OCI-LY1 (cell line): ENCODE measurements around the gene NUDT17.

Source experiments
- CTCF ChIP-seq: fragments of 200-600 bp; sonication (generic), shearing (Covaris generic); IDR thresholded peaks from 2 replicates; pipeline ENCODE4 v1.5.1; 2017; ENCODE audit warnings: mild to moderate bottlenecking, antibody characterized with exemption, low read length, moderate library complexity, mixed read lengths
- EZH2 ChIP-seq: fragments of 200-600 bp; sonication (generic), shearing (Covaris generic); IDR thresholded peaks from 2 replicates; pipeline ENCODE4 v1.8.0; 2017; ENCODE audit warnings: borderline replicate concordance, mixed run types, mild to moderate bottlenecking, antibody characterized with exemption, low read length, moderate library complexity, mixed read lengths

GRCh38 chr1:145895471-145895870 lies 50.0 kb downstream of the NUDT17 start:
- TF ChIP-seq CTCF (no peak), EZH2 (no peak)
